GM23338 (cell line): Measurements from ENCODE around the gene CHST13. TPM values are rescaled to one million over a fixed set of nuclear protein-coding genes. Genes with fewer than 3 reads are reported as not detected.

Experiments used
- ATAC-seq: fragments of 200-7000 bp; cut with Tn5 transposase; 3 replicates; pipeline ENCODE4 v1.9.1; 2020
- DNase-seq: peaks from one replicate; pipeline ENCODE4 v3.0.0-alpha.2; 2015; ENCODE audit warnings: low spot score
- H2AFZ ChIP-seq: fragments of 200-600 bp; sonication (generic); 2 replicates; pipeline ENCODE4 v1.8.0; 2016; ENCODE audit warnings: antibody characterized with exemption, mild to moderate bottlenecking, moderate library complexity
- H3F3A ChIP-seq: fragments of 200-600 bp; sonication (generic); replicated peaks from 2 replicates; pipeline ENCODE4 v1.8.0; 2017; ENCODE audit warnings: antibody characterized with exemption, mixed run types, low read depth
- H3K27ac ChIP-seq: fragments of 200-600 bp; sonication (generic); 2 replicates; pipeline ENCODE4 v1.6.1; 2016; ENCODE audit warnings: low read depth
- H3K27me3 ChIP-seq: fragments of 200-600 bp; sonication (generic); 2 replicates; pipeline ENCODE4 v1.8.0; 2016; ENCODE audit warnings: mild to moderate bottlenecking, mixed run types, moderate library complexity; ENCODE audit not compliant: insufficient read depth
- H3K36me3 ChIP-seq: fragments of 200-600 bp; sonication (generic); 2 replicates; pipeline ENCODE4 v1.8.0; 2016; ENCODE audit warnings: mild to moderate bottlenecking; ENCODE audit not compliant: insufficient read depth
- H3K4me1 ChIP-seq: fragments of 200-600 bp; sonication (generic); 2 replicates; pipeline ENCODE4 v1.8.0; 2016; ENCODE audit warnings: mild to moderate bottlenecking, moderate library complexity; ENCODE audit not compliant: insufficient read depth
- H3K4me2 ChIP-seq: fragments of 200-600 bp; sonication (generic); 2 replicates; pipeline ENCODE4 v1.7.1; 2017; ENCODE audit warnings: mixed run types
- H3K4me3 ChIP-seq: fragments of 200-600 bp; sonication (generic); 2 replicates; pipeline ENCODE4 v1.6.1; 2016; ENCODE audit warnings: mixed run types
- H3K79me2 ChIP-seq: fragments of 200-600 bp; sonication (generic); replicated peaks from 2 replicates; pipeline ENCODE4 v1.8.0; 2017; ENCODE audit warnings: mild to moderate bottlenecking; ENCODE audit not compliant: insufficient read depth
- H3K9me2 ChIP-seq: fragments of 200-600 bp; sonication (generic); 2 replicates; pipeline ENCODE4 v1.8.0; 2017; ENCODE audit not compliant: insufficient read depth
- H4K20me1 ChIP-seq: fragments of 200-600 bp; sonication (generic); replicated peaks from 2 replicates; pipeline ENCODE4 v1.8.0; 2017; ENCODE audit warnings: mild to moderate bottlenecking; ENCODE audit not compliant: insufficient read depth
- H3K27ac Mint-ChIP-seq: 2 replicates; pipeline ENCODE4 v1.8.0; 2020; ENCODE audit warnings: inconsistent platforms, mild to moderate bottlenecking, moderate library complexity, mixed read lengths
- H3K27me3 Mint-ChIP-seq: 3 replicates; pipeline ENCODE4 v1.8.0; 2022; ENCODE audit warnings: low read depth, mild to moderate bottlenecking, moderate library complexity, mixed read lengths, inconsistent platforms; ENCODE audit not compliant: insufficient read depth, poor library complexity
- H3K36me3 Mint-ChIP-seq: 3 replicates; pipeline ENCODE4 v1.8.0; 2021; ENCODE audit warnings: low read depth, mild to moderate bottlenecking, inconsistent platforms, moderate library complexity, mixed read lengths
- H3K4me1 Mint-ChIP-seq: 3 replicates; pipeline ENCODE4 v1.8.0; 2020; ENCODE audit warnings: mild to moderate bottlenecking, inconsistent platforms, mixed read lengths
- H3K4me3 Mint-ChIP-seq: 3 replicates; pipeline ENCODE4 v1.8.0; 2021; ENCODE audit warnings: moderate library complexity, mild to moderate bottlenecking, inconsistent platforms, mixed read lengths
- H3K9me3 Mint-ChIP-seq: 3 replicates; pipeline ENCODE4 v1.8.0; 2020; ENCODE audit warnings: moderate library complexity, mild to moderate bottlenecking, inconsistent platforms, mixed read lengths
- EZH2 ChIP-seq: fragments of 200-600 bp; sonication (generic); IDR thresholded peaks from one replicate; pipeline ENCODE4 v1.8.0; 2017; ENCODE audit warnings: antibody characterized with exemption, mild to moderate bottlenecking, low read depth; ENCODE audit not compliant: unreplicated experiment
- POLR2AphosphoS5 ChIP-seq: IDR thresholded peaks from 2 replicates; pipeline ENCODE4 v1.6.1; 2016; ENCODE audit warnings: antibody characterized with exemption, low read depth
- REST ChIP-seq: IDR thresholded peaks from one replicate; pipeline ENCODE4 v1.6.1; 2018; ENCODE audit warnings: antibody characterized with exemption; ENCODE audit not compliant: unreplicated experiment
- ZNF114 ChIP-seq: fragments of 250-450 bp; sonication (Bioruptor Pico); IDR thresholded peaks from 2 replicates; pipeline ENCODE4 v1.5.0; 2020; ENCODE audit warnings: mild to moderate bottlenecking, moderate library complexity
- ZNF462 ChIP-seq: fragments of 250-450 bp; sonication (Bioruptor Pico); IDR thresholded peaks from 2 replicates; pipeline ENCODE4 v1.5.0; 2020; ENCODE audit warnings: mild to moderate bottlenecking, moderate library complexity
- long read RNA-seq: library from polyadenylated mRNA; unstranded; transcript quantifications from one replicate; pipeline ENCODE4 v2.0.0, GENCODE V29; 2020; ENCODE audit not compliant: unreplicated experiment
- polyA plus RNA-seq: library from polyadenylated mRNA; unstranded; fragments of >200 nt; fragmentation: Nextera tagmentation; extraction: Ambion mirVana; gene quantifications from 2 replicates; pipeline ENCODE4 v1.2.1, GENCODE V29; 2016
- total RNA-seq: library from RNA; depleted of rRNA; stranded (reverse); fragments of >200 nt; shearing (Covaris generic); gene quantifications from 2 replicates; pipeline ENCODE4 v1.2.3, GENCODE V29; 2014; rRNA removed

CHST13 gene
- 8.4 TPM in 2 replicates for total RNA-seq
- polyA plus RNA-seq = 3.7 and 4.0 TPM in 2 replicates
- long read RNA-seq, transcript CHST13-201 (3 exons, 1,789 nt) = major isoform, 10 of 11 reads
- long read RNA-seq, partial matches to known transcripts = 0 of 11 reads
- long read RNA-seq, other reads (novel, unspliced or antisense) = 1 of 11 reads

GRCh38 chr3:126523745-126524428 is at the start of gene CHST13:
Gene CHST13, plus strand, starts transcription at chr3:126524155. Its CDS starts 178 bp downstream, at chr3:126524333.
- Mint-ChIP-seq H3K9me3 (no peaks in the 10 kb centered on the region), H3K27ac (no peak within 1 kb of the TSS), H3K4me3 (peak within 1 kb of the TSS; percentile 76)

GRCh38 chr3:126474498-126475412 is 49.2 kb upstream of the CHST13 start:
- Mint-ChIP-seq H3K36me3 (peaks cover 37% of the 10 kb centered on the region), H3K4me3 (peak overlapping the region; percentile 91), H3K9me3 (no peaks in the 10 kb centered on the region; the same call in 2 of the 3 replicates), H3K4me1 (peaks cover 37% of the 10 kb centered on the region), H3K27ac (no peak overlapping the region), H3K27me3 (peaks cover 2% of the 10 kb centered on the region)
- H2AFZ ChIP-seq = no peak overlapping the region
- ATAC-seq (peak; percentile 13), DNase-seq (peak; percentile 65)
- H4K20me1 ChIP-seq = peaks cover 35% of the 10 kb centered on the region
- H3F3A ChIP-seq = no peaks in the 10 kb centered on the region
- peak overlapping the region; percentile 85 for H3K4me3 ChIP-seq
- peaks cover 20% of the 10 kb centered on the region for H3K36me3 ChIP-seq
- no peak overlapping the region for H3K27ac ChIP-seq
- H3K4me2 ChIP-seq = peak overlapping the region; percentile 93
- H3K79me2 ChIP-seq = peaks cover 51% of the 10 kb centered on the region
- H3K27me3 ChIP-seq = no peaks in the 10 kb centered on the region
- H3K4me1 ChIP-seq = peaks cover 18% of the 10 kb centered on the region
- no peaks in the 10 kb centered on the region for H3K9me2 ChIP-seq
- TF ChIP-seq ZNF462 (CRISPR knock-in tag) (no peak), ZNF114 (CRISPR knock-in tag) (no peak)

More at GRCh38 chr3:126523745-126524428, at the start of gene CHST13:
- H3K36me3 ChIP-seq = no peaks in the 10 kb centered on the region
- peaks cover 16% of the 10 kb centered on the region for H3K27me3 ChIP-seq
- Mint-ChIP-seq H3K4me1 (peaks cover 9% of the 10 kb centered on the region), H3K36me3 (no peaks in the 10 kb centered on the region), H3K27me3 (peaks cover 11% of the 10 kb centered on the region)
- peak within 1 kb of the TSS; percentile 73 for H3K4me3 ChIP-seq
- DNase-seq = peak; percentile 86
- H3K4me1 ChIP-seq = 0 out of 2 replicates have a peak, but pooled peaks cover 4% of the 10 kb centered on the region
- peak within 1 kb of the TSS; percentile 91 for H3K4me2 ChIP-seq
- peak within 1 kb of the TSS; percentile 99 for H2AFZ ChIP-seq
- TF ChIP-seq REST = no peak
- TF ChIP-seq EZH2 = no peak
- peak; percentile 56; the same call in 1 of the 2 replicates for TF ChIP-seq POLR2AphosphoS5
- no peaks in the 10 kb centered on the region for H4K20me1 ChIP-seq
- H3F3A ChIP-seq = no peaks in the 10 kb centered on the region
- peak; percentile 84 for ATAC-seq
- no peaks in the 10 kb centered on the region for H3K79me2 ChIP-seq
- H3K27ac ChIP-seq = no peak within 1 kb of the TSS
- no peaks in the 10 kb centered on the region for H3K9me2 ChIP-seq
